AML-193 (cell line): ENCODE measurements around the gene OR4F29.
"Not testable (repeated sequence)": the region's sequence is repeated elsewhere in the genome, so short reads cannot be mapped to it uniquely, and the experiment has no call there.

Experiments used
- DNase-seq, 2 experiments: peaks; one replicate each; lab custom pipeline; 2025; lab: John Stamatoyannopoulos, UW

The OR4F29 gene

GRCh38 chr1:451578-451977, at the start of gene OR4F29:
OR4F29 (minus strand) TSS chr1:451678; CDS start chr1:451678, 0 bp downstream.
- DNase-seq, result not testable (repeated sequence)
